Neuronal stem cell (in vitro differentiated cells): ENCODE data around the gene ZNF697.

Experiments
- DNase-seq: peaks from one replicate; pipeline ENCODE4 v3.0.0-alpha.2; 2013; ENCODE audit warnings: low spot score
- H2AFZ ChIP-seq: one replicate; pipeline ENCODE4 v1.6.1; 2013; ENCODE audit warnings: mild to moderate bottlenecking, low read length, inconsistent platforms
- H2AK5ac ChIP-seq: 2 replicates; pipeline ENCODE4 v1.6.1; 2013; ENCODE audit warnings: low read depth, mild to moderate bottlenecking, inconsistent platforms, low read length, moderate library complexity, mixed read lengths
- H2BK120ac ChIP-seq: 2 replicates; pipeline ENCODE4 v1.6.1; 2013; ENCODE audit warnings: low read depth, mild to moderate bottlenecking, inconsistent platforms, low read length, moderate library complexity, mixed read lengths
- H2BK12ac ChIP-seq: one replicate; pipeline ENCODE4 v1.6.1; 2013; ENCODE audit warnings: low read length, inconsistent platforms
- H2BK15ac ChIP-seq: 2 replicates; pipeline ENCODE4 v1.6.1; 2013; ENCODE audit warnings: mild to moderate bottlenecking, low read length, inconsistent platforms, mixed read lengths
- H2BK5ac ChIP-seq: one replicate; pipeline ENCODE4 v1.6.1; 2013; ENCODE audit warnings: inconsistent platforms, mild to moderate bottlenecking, low read length, moderate library complexity
- H3K14ac ChIP-seq: one replicate; pipeline ENCODE4 v1.6.1; 2013; ENCODE audit warnings: low read length, inconsistent platforms
- H3K18ac ChIP-seq: 2 replicates; pipeline ENCODE4 v1.6.1; 2013; ENCODE audit warnings: low read length, inconsistent platforms
- H3K23ac ChIP-seq: 2 replicates; pipeline ENCODE4 v1.6.1; 2013; ENCODE audit warnings: low read depth, mild to moderate bottlenecking, mixed read lengths, low read length, inconsistent platforms; ENCODE audit not compliant: poor library complexity
- H3K27ac ChIP-seq: replicated peaks from 3 replicates; pipeline ENCODE4 v1.5.1; 2013; ENCODE audit warnings: low read length, inconsistent platforms
- H3K27me3 ChIP-seq, 3 experiments: 2 replicates each; pipeline ENCODE4 v1.6.1; 2013; ENCODE audit warnings: low read length in 3 of 3, mild to moderate bottlenecking in 2 of 3, inconsistent platforms in 1 of 3, low read depth in 1 of 3, mixed read lengths in 1 of 3, moderate library complexity in 1 of 3; ENCODE audit not compliant: control insufficient read depth in 3 of 3, insufficient read depth in 3 of 3
- H3K36me3 ChIP-seq, 2 donors: replicated peaks in 1 of 2; 2 replicates each; pipeline ENCODE4 v1.6.1; 2013; ENCODE audit warnings: low read length in 2 of 2; ENCODE audit not compliant: control insufficient read depth in 2 of 2, insufficient read depth in 2 of 2
- H3K4ac ChIP-seq: 2 replicates; pipeline ENCODE4 v1.6.1; 2013; ENCODE audit warnings: inconsistent platforms, mild to moderate bottlenecking, low read length, moderate library complexity
- H3K4me1 ChIP-seq, 2 donors: 1 replicate in 1 of 2; 2 replicates in 1 of 2; pipeline ENCODE4 v1.6.1; 2013; ENCODE audit warnings: low read length in 2 of 2, low read depth in 1 of 2; ENCODE audit not compliant: control insufficient read depth in 2 of 2, insufficient read depth in 1 of 2
- H3K4me2 ChIP-seq: one replicate; pipeline ENCODE4 v1.6.1; 2013; ENCODE audit warnings: mild to moderate bottlenecking, low read length, inconsistent platforms; ENCODE audit not compliant: insufficient read depth, poor library complexity, severe bottlenecking
- H3K4me3 ChIP-seq, 2 donors: 2 replicates each; pipeline ENCODE4 v1.5.1; 2013; ENCODE audit warnings: low read length in 2 of 2, mild to moderate bottlenecking in 2 of 2, inconsistent platforms in 1 of 2, moderate library complexity in 1 of 2
- H3K79me1 ChIP-seq: one replicate; pipeline ENCODE4 v1.6.1; 2013; ENCODE audit warnings: low read depth, mild to moderate bottlenecking, inconsistent platforms, low read length, moderate library complexity
- H3K9ac ChIP-seq: one replicate; pipeline ENCODE4 v1.6.1; 2013; ENCODE audit warnings: mild to moderate bottlenecking, low read depth, low read length, inconsistent platforms; ENCODE audit not compliant: poor library complexity
- H3K9me3 ChIP-seq, 2 donors: replicated peaks in 1 of 2; 2 replicates each; pipeline versions ENCODE3 to v1.6.1; 2013; ENCODE audit warnings: low read length in 2 of 2, mild to moderate bottlenecking in 2 of 2, inconsistent platforms in 1 of 2, low read depth in 1 of 2, mixed read lengths in 1 of 2, moderate library complexity in 1 of 2; ENCODE audit not compliant: control insufficient read depth in 2 of 2, insufficient read depth in 1 of 2
- H4K8ac ChIP-seq: one replicate; pipeline ENCODE4 v1.6.1; 2013; ENCODE audit warnings: low read depth, mild to moderate bottlenecking, inconsistent platforms, low read length, moderate library complexity
- H4K91ac ChIP-seq: one replicate; pipeline ENCODE4 v1.6.1; 2013; ENCODE audit warnings: low read length, low read depth, mild to moderate bottlenecking, inconsistent platforms; ENCODE audit not compliant: poor library complexity
- WGBS, 2 donors: extraction: QIAGEN DNeasy Blood & Tissue Kit; methylation state at CpG; one replicate each; pipeline ENCODE4 v1.1.7; 2013; ENCODE audit warnings: missing lambda C conversion rate in 2 of 2, mixed read lengths in 1 of 2; ENCODE audit not compliant: insufficient read length in 2 of 2, insufficient replicate concordance in 1 of 2; ENCODE audit errors: extremely low coverage in 2 of 2; 5-methylcytosine and 5-hydroxymethylcytosine counted together

The ZNF697 gene

DNA sequence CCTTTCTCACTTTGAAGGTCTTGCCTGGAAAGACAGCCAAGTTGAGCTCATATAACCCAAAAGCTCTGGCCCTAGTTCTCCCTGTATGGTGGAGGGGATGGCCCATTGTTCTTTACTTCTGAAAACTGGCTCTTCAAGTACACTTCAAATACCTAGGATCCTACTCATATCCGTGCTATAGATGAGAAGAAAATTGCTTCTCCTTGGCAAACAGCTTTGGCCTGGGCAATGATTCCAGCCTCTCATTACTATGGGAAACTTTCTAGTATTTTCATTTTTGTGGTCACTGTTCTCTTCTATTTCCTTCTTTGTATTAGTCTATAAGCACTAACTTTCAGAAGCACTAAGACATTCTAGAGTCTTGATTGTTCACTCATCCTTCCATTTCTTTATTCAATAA is 53.7 kb downstream of the ZNF697 start:
- Histone ChIP-seq H4K91ac (no peak overlapping the region), H4K8ac (no peak overlapping the region), H3K4me3 (no peak overlapping the region), H3K27ac (no peak overlapping the region), H2BK12ac (no peak overlapping the region), H2AFZ (no peak overlapping the region), H3K27me3 (peaks cover 0 to 6% (median 0%) of the 10 kb centered on the region in 3 experiments), H3K36me3 (no peaks in the 10 kb centered on the region), H3K14ac (no peak overlapping the region), H2AK5ac (no peak overlapping the region), H3K9me3 (no peaks in the 10 kb centered on the region), H2BK5ac (no peak overlapping the region), H3K4me2 (no peak overlapping the region), H3K9ac (no peak overlapping the region), H3K79me1 (no peaks in the 10 kb centered on the region), H2BK15ac (no peak overlapping the region), H3K4ac (no peak overlapping the region), H3K23ac (no peak overlapping the region), H2BK120ac (no peak overlapping the region), H3K4me1 (no peaks in the 10 kb centered on the region), H3K18ac (no peak overlapping the region)
- no CpG with 5 or more reads among the region's 1 CpG for WGBS, 2 donors
- no peak for DNase-seq

DNA sequence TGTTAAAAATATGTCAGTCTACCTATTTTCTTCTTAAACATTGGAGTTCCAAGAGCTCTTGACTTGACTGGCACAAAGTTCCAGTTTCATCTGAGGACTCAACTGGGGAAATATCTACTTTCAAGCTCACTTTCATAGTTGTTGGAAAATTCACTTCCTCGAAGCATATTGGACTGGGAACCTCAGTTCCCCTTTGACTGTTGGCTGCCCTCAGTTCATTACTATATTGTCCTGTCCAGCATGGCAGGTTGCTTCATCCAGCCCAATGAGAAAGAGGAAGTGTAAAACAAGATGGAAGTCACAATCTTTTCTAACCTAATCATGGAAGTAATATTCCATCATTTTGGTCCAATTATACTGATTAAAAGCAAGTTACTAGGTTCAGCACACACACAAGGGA is 54.3 kb downstream of the ZNF697 start:
- no peak overlapping the region for H3K27ac ChIP-seq
- no peak for DNase-seq
- no peak overlapping the region for H3K23ac ChIP-seq
- H3K4me2 ChIP-seq, result no peak overlapping the region
- no peaks in the 10 kb centered on the region for H3K36me3 ChIP-seq
- H3K27me3 ChIP-seq, result peaks cover 0 to 6% (median 0%) of the 10 kb centered on the region in 3 experiments
- no peak overlapping the region for H4K91ac ChIP-seq
- no peak overlapping the region for H4K8ac ChIP-seq
- H3K4me3 ChIP-seq, result no peak overlapping the region
- H3K9ac ChIP-seq, result no peak overlapping the region
- H2BK120ac ChIP-seq, result no peak overlapping the region
- no peak overlapping the region for H2AK5ac ChIP-seq
- H3K79me1 ChIP-seq, result no peaks in the 10 kb centered on the region
- no peak overlapping the region for H3K18ac ChIP-seq
- no peak overlapping the region for H2BK5ac ChIP-seq
- H3K14ac ChIP-seq, result no peak overlapping the region
- no peak overlapping the region for H2BK12ac ChIP-seq
- no peak overlapping the region for H2AFZ ChIP-seq
- H3K4me1 ChIP-seq, result no peaks in the 10 kb centered on the region
- H3K9me3 ChIP-seq, result no peaks in the 10 kb centered on the region
- no peak overlapping the region for H2BK15ac ChIP-seq
- no peak overlapping the region for H3K4ac ChIP-seq
- WGBS, 2 donors, result no CpG with 5 or more reads among the region's 1 CpG

DNA sequence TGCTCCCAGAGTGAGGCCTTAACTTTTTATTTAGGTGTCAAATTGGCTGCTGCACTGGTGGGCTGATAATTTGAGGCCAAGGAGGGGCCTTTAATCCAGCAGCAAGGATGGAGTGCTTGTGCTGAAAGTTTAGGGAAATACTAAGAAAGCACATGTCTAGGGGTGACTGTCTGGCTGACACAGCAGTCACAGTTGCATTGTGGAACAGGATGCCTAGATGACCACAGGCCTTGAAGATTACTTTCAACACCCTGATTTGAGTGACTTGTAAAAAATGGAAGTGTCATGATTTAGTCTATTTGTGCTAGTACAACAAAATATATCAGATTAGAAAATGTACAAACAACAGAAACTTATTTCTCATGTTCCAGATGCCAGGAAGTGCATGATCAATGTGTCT is 57.7 kb downstream of the ZNF697 start:
- DNase-seq, result no peak
- H3K27ac ChIP-seq, result no peak overlapping the region

DNA sequence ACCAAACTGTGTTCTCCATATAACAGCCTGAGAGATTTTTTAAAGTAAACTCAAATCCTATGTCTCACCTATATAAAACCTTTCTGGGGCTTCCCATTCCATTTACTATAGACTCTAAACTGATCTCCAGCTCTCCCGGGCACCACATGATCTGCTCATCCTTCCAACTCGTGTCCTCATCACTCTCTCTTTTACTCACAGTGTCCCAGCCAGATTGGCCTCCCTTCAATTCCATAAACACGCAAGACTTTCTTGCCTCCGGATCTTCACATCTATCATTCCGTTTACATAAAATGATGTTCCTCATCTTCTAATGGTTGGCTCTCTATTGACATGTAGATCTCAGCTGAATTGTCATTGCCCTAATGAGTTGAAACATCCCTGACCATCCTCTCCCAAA is 59.4 kb downstream of the ZNF697 start:
- H3K18ac ChIP-seq, result no peak overlapping the region
- no peaks in the 10 kb centered on the region for H3K9me3 ChIP-seq
- no peak overlapping the region for H4K91ac ChIP-seq
- WGBS, 2 donors, result no CpG with 5 or more reads among the region's 5 CpGs
- H3K36me3 ChIP-seq, result no peaks in the 10 kb centered on the region
- no peak overlapping the region for H2BK12ac ChIP-seq
- no peak overlapping the region for H3K4me3 ChIP-seq
- no peak overlapping the region for H2BK15ac ChIP-seq
- no peak overlapping the region for H3K9ac ChIP-seq
- H4K8ac ChIP-seq, result no peak overlapping the region
- no peak overlapping the region for H2BK5ac ChIP-seq
- no peak overlapping the region for H3K14ac ChIP-seq
- no peak overlapping the region for H3K27ac ChIP-seq
- H3K4me2 ChIP-seq, result no peak overlapping the region
- H2BK120ac ChIP-seq, result no peak overlapping the region
- no peaks in the 10 kb centered on the region for H3K4me1 ChIP-seq
- peaks cover 0 to 6% (median 0%) of the 10 kb centered on the region in 3 experiments for H3K27me3 ChIP-seq
- H2AFZ ChIP-seq, result no peak overlapping the region
- DNase-seq, result no peak
- no peak overlapping the region for H2AK5ac ChIP-seq
- H3K79me1 ChIP-seq, result no peaks in the 10 kb centered on the region
- H3K4ac ChIP-seq, result no peak overlapping the region
- H3K23ac ChIP-seq, result no peak overlapping the region

More for the DNA sequence above, 57.7 kb downstream of the ZNF697 start:
- H3K23ac ChIP-seq, result no peak overlapping the region
- no peak overlapping the region for H3K9ac ChIP-seq
- H3K27me3 ChIP-seq, result peaks cover 0 to 6% (median 0%) of the 10 kb centered on the region in 3 experiments
- H2AFZ ChIP-seq, result no peak overlapping the region
- H3K4me1 ChIP-seq, result no peaks in the 10 kb centered on the region
- no peak overlapping the region for H2BK12ac ChIP-seq
- H2BK15ac ChIP-seq, result no peak overlapping the region
- H3K4ac ChIP-seq, result no peak overlapping the region
- H2AK5ac ChIP-seq, result no peak overlapping the region
- no peak overlapping the region for H3K4me2 ChIP-seq
- no peak overlapping the region for H4K8ac ChIP-seq
- no peak overlapping the region for H4K91ac ChIP-seq
- no peak overlapping the region for H3K4me3 ChIP-seq
- H3K79me1 ChIP-seq, result no peaks in the 10 kb centered on the region
- H3K36me3 ChIP-seq, result no peaks in the 10 kb centered on the region
- no peak overlapping the region for H2BK120ac ChIP-seq
- no peak overlapping the region for H3K14ac ChIP-seq
- H2BK5ac ChIP-seq, result no peak overlapping the region
- no peaks in the 10 kb centered on the region for H3K9me3 ChIP-seq
- H3K18ac ChIP-seq, result no peak overlapping the region
